Measurements from ENCODE around the gene MFSD2B. TPM values are rescaled to one million over a fixed set of nuclear protein-coding genes. Genes with fewer than 3 reads are reported as not detected.
A peak's percentile ranks its signal among the peaks of the same experiment; 100 is the strongest.
"Not testable (repeated sequence)": the region's sequence is repeated elsewhere in the genome, so short reads cannot be mapped to it uniquely, and the experiment has no call there.

MFSD2B gene
- total RNA-seq, 2 experiments from 2014 or later: 0.15 to 0.24 TPM

- CTCF ChIA-PET: no interaction called here
- Mint-ChIP-seq H3K27ac (no peak overlapping the region), H3K4me3 (no peak overlapping the region), H3K9me3 (no peaks in the 10 kb centered on the region), H3K36me3 (ENCODE audit: low read depth) (peaks cover 14% of the 10 kb centered on the region), H3K4me1 (ENCODE audit: low read depth) (no peaks in the 10 kb centered on the region), H3K27me3 (ENCODE audit: low read depth) (no peaks in the 10 kb centered on the region)
- DNase-seq: no peak
- intact Hi-C loops (cut with micrococcal nuclease): no loop called here
Measured at GRCh38 chr2:24022324-24022974, 12.6 kb downstream of the MFSD2B start.

GRCh38 chr2:24022975-24023575 lies 13.2 kb downstream of the MFSD2B start:
- H3K4me3 Mint-ChIP-seq: no peak overlapping the region

GRCh38 chr2:24024018-24024417 lies 14.1 kb downstream of the MFSD2B start:
- CTCF ChIA-PET: interaction anchor here (0.6 kb wide), 1 partner anchor 378 kb away, joined by 5 read pairs; no protein-coding TSS in a partner anchor
- Mint-ChIP-seq H3K27ac (no peak overlapping the region), H3K27me3 (ENCODE audit: low read depth) (no peaks in the 10 kb centered on the region), H3K4me3 (no peak overlapping the region), H3K4me1 (ENCODE audit: low read depth) (no peaks in the 10 kb centered on the region), H3K36me3 (ENCODE audit: low read depth) (peaks cover 21% of the 10 kb centered on the region), H3K9me3 (no peaks in the 10 kb centered on the region)
- DNase-seq: no peak
- intact Hi-C loops (cut with micrococcal nuclease): no loop called here

More at GRCh38 chr2:24022975-24023575, 13.2 kb downstream of the MFSD2B start:
- DNase-seq: no peak
- intact Hi-C loops (cut with micrococcal nuclease): no loop called here
- Mint-ChIP-seq H3K27me3 (ENCODE audit: low read depth) (no peaks in the 10 kb centered on the region), H3K9me3 (no peaks in the 10 kb centered on the region), H3K27ac (no peak overlapping the region), H3K4me1 (ENCODE audit: low read depth) (no peaks in the 10 kb centered on the region), H3K36me3 (ENCODE audit: low read depth) (peaks cover 16% of the 10 kb centered on the region)
- CTCF ChIA-PET: interaction anchor here (0.8 kb wide), 1 partner anchor 200 kb away, joined by 3 read pairs; no protein-coding TSS in a partner anchor

- no peak for DNase-seq
- H3K4me3 Mint-ChIP-seq: no peak overlapping the region
- H3K27ac Mint-ChIP-seq: no peak overlapping the region
- H3K27me3 Mint-ChIP-seq (ENCODE audit: low read depth): no peaks in the 10 kb centered on the region
- CTCF ChIA-PET: no interaction called here
- H3K9me3 Mint-ChIP-seq: no peaks in the 10 kb centered on the region
- H3K4me1 Mint-ChIP-seq (ENCODE audit: low read depth): no peaks in the 10 kb centered on the region
- intact Hi-C loops (cut with micrococcal nuclease): no loop called here
- H3K36me3 Mint-ChIP-seq (ENCODE audit: low read depth): peaks cover 29% of the 10 kb centered on the region
Measured at GRCh38 chr2:24024996-24025663, 15.2 kb downstream of the MFSD2B start.

- CTCF ChIA-PET: no interaction called here
- Mint-ChIP-seq H3K27me3 (ENCODE audit: low read depth) (no peaks in the 10 kb centered on the region), H3K36me3 (ENCODE audit: low read depth) (peaks cover 36% of the 10 kb centered on the region), H3K27ac (no peak overlapping the region), H3K9me3 (no peaks in the 10 kb centered on the region), H3K4me1 (ENCODE audit: low read depth) (no peaks in the 10 kb centered on the region), H3K4me3 (no peak overlapping the region)
- no peak for DNase-seq
- intact Hi-C loops (cut with micrococcal nuclease): no loop called here
Measured at GRCh38 chr2:24026233-24026632, 16.3 kb downstream of the MFSD2B start.

- Mint-ChIP-seq H3K36me3 (ENCODE audit: low read depth) (peaks cover 33% of the 10 kb centered on the region), H3K4me1 (ENCODE audit: low read depth) (peaks cover 24% of the 10 kb centered on the region), H3K4me3 (no peak overlapping the region), H3K9me3 (no peaks in the 10 kb centered on the region), H3K27me3 (ENCODE audit: low read depth) (no peaks in the 10 kb centered on the region), H3K27ac (no peak overlapping the region)
- DNase-seq: no peak
- intact Hi-C loops (cut with micrococcal nuclease): no loop called here
- CTCF ChIA-PET: no interaction called here
Measured at GRCh38 chr2:24038786-24039499, 29.1 kb downstream of the MFSD2B start.

- Mint-ChIP-seq H3K4me3 (no peak overlapping the region), H3K9me3 (no peaks in the 10 kb centered on the region), H3K27ac (no peak overlapping the region), H3K27me3 (ENCODE audit: low read depth) (no peaks in the 10 kb centered on the region), H3K36me3 (ENCODE audit: low read depth) (peaks cover 31% of the 10 kb centered on the region), H3K4me1 (ENCODE audit: low read depth) (peaks cover 28% of the 10 kb centered on the region)
- intact Hi-C loops (cut with micrococcal nuclease): loop anchor here (10.0 kb wide), 1 partner anchor 454 kb away; the partner anchor contains the start of gene NCOA1
- CTCF ChIA-PET: no interaction called here
- no peak for DNase-seq
Measured at GRCh38 chr2:24040511-24040910, 30.6 kb downstream of the MFSD2B start.

GRCh38 chr2:24043133-24043532 lies 33.2 kb downstream of the MFSD2B start:
- H3K36me3 Mint-ChIP-seq (ENCODE audit: low read depth): peaks cover 18% of the 10 kb centered on the region
- intact Hi-C loops (cut with micrococcal nuclease): loop anchor here (10.0 kb wide), 1 partner anchor 452 kb away; the partner anchor contains the start of gene NCOA1
- H3K4me1 Mint-ChIP-seq (ENCODE audit: low read depth): peaks cover 25% of the 10 kb centered on the region
- not testable (repeated sequence) for H3K27me3 Mint-ChIP-seq (ENCODE audit: low read depth); H3K9me3 Mint-ChIP-seq; H3K27ac Mint-ChIP-seq; DNase-seq; H3K4me3 Mint-ChIP-seq
- CTCF ChIA-PET: interaction anchor here (0.7 to 1.8 kb wide), 2 partner anchors 33 to 218 kb away, joined by 3 to 6 read pairs; partner anchors contain the start of gene SF3B6

- CTCF ChIA-PET: interaction anchor here (0.7 kb wide), 1 partner anchor 39 kb away, joined by 4 read pairs; the partner anchor contains the start of gene TP53I3
- peaks cover 7% of the 10 kb centered on the region for H3K27me3 Mint-ChIP-seq (ENCODE audit: low read depth)
- H3K4me1 Mint-ChIP-seq (ENCODE audit: low read depth): peaks cover 22% of the 10 kb centered on the region
- no peaks in the 10 kb centered on the region for H3K9me3 Mint-ChIP-seq
- H3K27ac Mint-ChIP-seq: no peak overlapping the region
- intact Hi-C loops (cut with micrococcal nuclease): loop anchor here (2.0 to 10.0 kb wide), 2 partner anchors 39 to 449 kb away; partner anchors contain the start of genes NCOA1 and TP53I3
- DNase-seq: no peak
- peaks cover 4% of the 10 kb centered on the region for H3K36me3 Mint-ChIP-seq (ENCODE audit: low read depth)
- H3K4me3 Mint-ChIP-seq: peak overlapping the region; percentile 56
Measured at GRCh38 chr2:24045511-24046508, 35.9 kb downstream of the MFSD2B start.

- intact Hi-C loops (cut with micrococcal nuclease): loop anchor here (2.0 to 10.0 kb wide), 2 partner anchors 38 to 448 kb away; partner anchors contain the start of genes NCOA1 and TP53I3
- H3K27me3 Mint-ChIP-seq (ENCODE audit: low read depth): peaks cover 7% of the 10 kb centered on the region
- DNase-seq: no peak
- H3K9me3 Mint-ChIP-seq: no peaks in the 10 kb centered on the region
- H3K4me3 Mint-ChIP-seq: peak overlapping the region; percentile 95
- peaks cover 22% of the 10 kb centered on the region for H3K4me1 Mint-ChIP-seq (ENCODE audit: low read depth)
- H3K27ac Mint-ChIP-seq: no peak overlapping the region
- CTCF ChIA-PET: interaction anchor here (1.0 to 1.8 kb wide), 3 partner anchors 12 to 121 kb away, joined by 3 to 8 read pairs (median 7); partner anchors contain the start of gene TP53I3
- H3K36me3 Mint-ChIP-seq (ENCODE audit: low read depth): peaks cover 4% of the 10 kb centered on the region
Measured at GRCh38 chr2:24046599-24046929, 36.7 kb downstream of the MFSD2B start.
